Measurements from ENCODE around the gene DLG2.

Gene DLG2

GRCh38 chr11:84914511-84914910, 712.6 kb downstream of the DLG2 start:
- H3K4me3 Mint-ChIP-seq: no peak overlapping the region
- no peaks in the 10 kb centered on the region for H3K27me3 Mint-ChIP-seq
- peaks cover 5 to 6% of the 10 kb centered on the region in 2 donors for H3K9me3 Mint-ChIP-seq
- H3K27ac Mint-ChIP-seq: no peak overlapping the region
- ATAC-seq (replicated peaks) (no peak), DNase-seq (no peak)
- H3K36me3 Mint-ChIP-seq: no peaks in the 10 kb centered on the region
- H3K4me1 Mint-ChIP-seq: no peaks in the 10 kb centered on the region

- Mint-ChIP-seq H3K27me3 (no peaks in the 10 kb centered on the region), H3K4me3 (no peak overlapping the region), H3K27ac (no peak overlapping the region), H3K9me3 (peaks cover 0 to 3% of the 10 kb centered on the region in 2 donors), H3K4me1 (no peaks in the 10 kb centered on the region), H3K36me3 (no peaks in the 10 kb centered on the region)
- no peak for ATAC-seq (replicated peaks)
- no peak for DNase-seq
Observed at GRCh38 chr11:84909740-84910139, 717.4 kb downstream of the DLG2 start.

GRCh38 chr11:84906995-84907394, 720.1 kb downstream of the DLG2 start:
- DNase-seq: no peak
- Mint-ChIP-seq H3K27me3 (no peaks in the 10 kb centered on the region), H3K27ac (no peak overlapping the region), H3K4me1 (no peaks in the 10 kb centered on the region), H3K9me3 (peaks cover 0 to 3% of the 10 kb centered on the region in 2 donors), H3K36me3 (no peaks in the 10 kb centered on the region), H3K4me3 (no peak overlapping the region)
- no peak for ATAC-seq (replicated peaks)

- no peaks in the 10 kb centered on the region for H3K27me3 Mint-ChIP-seq
- H3K36me3 Mint-ChIP-seq: no peaks in the 10 kb centered on the region
- H3K4me3 Mint-ChIP-seq: no peak overlapping the region
- peaks cover 0 to 1% of the 10 kb centered on the region in 2 donors for H3K9me3 Mint-ChIP-seq
- DNase-seq (no peak), ATAC-seq (replicated peaks) (no peak)
- H3K27ac Mint-ChIP-seq: no peak overlapping the region
- H3K4me1 Mint-ChIP-seq: no peaks in the 10 kb centered on the region
Observed at GRCh38 chr11:84905411-84905810, 721.7 kb downstream of the DLG2 start.

GRCh38 chr11:84902445-84902844, 724.7 kb downstream of the DLG2 start:
- no peak overlapping the region for H3K27ac Mint-ChIP-seq
- ATAC-seq (replicated peaks) (no peak), DNase-seq (no peak)
- no peaks in the 10 kb centered on the region for H3K36me3 Mint-ChIP-seq
- H3K4me3 Mint-ChIP-seq: no peak overlapping the region
- no peaks in the 10 kb centered on the region for H3K27me3 Mint-ChIP-seq
- H3K9me3 Mint-ChIP-seq: peaks cover 0 to 1% of the 10 kb centered on the region in 2 donors
- no peaks in the 10 kb centered on the region for H3K4me1 Mint-ChIP-seq

- Mint-ChIP-seq H3K4me3 (no peak overlapping the region), H3K4me1 (no peaks in the 10 kb centered on the region), H3K36me3 (no peaks in the 10 kb centered on the region), H3K9me3 (peaks cover 0 to under 1% of the 10 kb centered on the region in 2 donors), H3K27ac (no peak overlapping the region), H3K27me3 (no peaks in the 10 kb centered on the region)
- DNase-seq: no peak
- no peak for ATAC-seq (replicated peaks)
Observed at GRCh38 chr11:84901991-84902390, 725.2 kb downstream of the DLG2 start.

- H3K4me1 Mint-ChIP-seq: no peaks in the 10 kb centered on the region
- H3K27ac Mint-ChIP-seq: no peak overlapping the region
Observed at GRCh38 chr11:84899740-84900139, 727.4 kb downstream of the DLG2 start.

GRCh38 chr11:84899134-84899533, 728.0 kb downstream of the DLG2 start:
- H3K4me3 Mint-ChIP-seq: no peak overlapping the region
- no peaks in the 10 kb centered on the region for H3K27me3 Mint-ChIP-seq
- ATAC-seq (replicated peaks): no peak
- DNase-seq: no peak
- no peaks in the 10 kb centered on the region for H3K36me3 Mint-ChIP-seq
- H3K27ac Mint-ChIP-seq: no peak overlapping the region
- H3K9me3 Mint-ChIP-seq: no peaks in the 10 kb centered on the region
- no peaks in the 10 kb centered on the region for H3K4me1 Mint-ChIP-seq

More at GRCh38 chr11:84899740-84900139, 727.4 kb downstream of the DLG2 start:
- no peaks in the 10 kb centered on the region for H3K27me3 Mint-ChIP-seq
- H3K9me3 Mint-ChIP-seq: no peaks in the 10 kb centered on the region
- ATAC-seq (replicated peaks): no peak
- no peaks in the 10 kb centered on the region for H3K36me3 Mint-ChIP-seq
- DNase-seq: no peak
- H3K4me3 Mint-ChIP-seq: no peak overlapping the region

- no peaks in the 10 kb centered on the region for H3K4me1 Mint-ChIP-seq
Observed at GRCh38 chr11:84894666-84895065, 732.5 kb downstream of the DLG2 start.

GRCh38 chr11:84890676-84891075, 736.5 kb downstream of the DLG2 start:
- Mint-ChIP-seq H3K4me3 (no peak overlapping the region), H3K27me3 (no peaks in the 10 kb centered on the region), H3K36me3 (no peaks in the 10 kb centered on the region), H3K9me3 (no peaks in the 10 kb centered on the region), H3K4me1 (no peaks in the 10 kb centered on the region), H3K27ac (no peak overlapping the region)
- ATAC-seq (replicated peaks): no peak
- DNase-seq: no peak

More at GRCh38 chr11:84894666-84895065, 732.5 kb downstream of the DLG2 start:
- no peaks in the 10 kb centered on the region for H3K9me3 Mint-ChIP-seq
- DNase-seq: no peak
- no peak overlapping the region for H3K27ac Mint-ChIP-seq
- no peak for ATAC-seq (replicated peaks)
- H3K4me3 Mint-ChIP-seq: no peak overlapping the region
- no peaks in the 10 kb centered on the region for H3K27me3 Mint-ChIP-seq
- H3K36me3 Mint-ChIP-seq: no peaks in the 10 kb centered on the region

- ATAC-seq (replicated peaks) (no peak), DNase-seq (no peak)
- Mint-ChIP-seq H3K4me1 (no peaks in the 10 kb centered on the region), H3K27me3 (no peaks in the 10 kb centered on the region), H3K9me3 (no peaks in the 10 kb centered on the region), H3K27ac (no peak overlapping the region), H3K4me3 (no peak overlapping the region), H3K36me3 (no peaks in the 10 kb centered on the region)
Observed at GRCh38 chr11:84889556-84889955, 737.6 kb downstream of the DLG2 start.

GRCh38 chr11:84887055-84887629, 740.0 kb downstream of the DLG2 start:
- H3K9me3 Mint-ChIP-seq: no peaks in the 10 kb centered on the region
- DNase-seq (no peak), ATAC-seq (replicated peaks) (no peak)
- H3K27me3 Mint-ChIP-seq: no peaks in the 10 kb centered on the region
- H3K27ac Mint-ChIP-seq: no peak overlapping the region
- H3K4me3 Mint-ChIP-seq: no peak overlapping the region
- no peaks in the 10 kb centered on the region for H3K36me3 Mint-ChIP-seq
- H3K4me1 Mint-ChIP-seq: no peaks in the 10 kb centered on the region

- no peaks in the 10 kb centered on the region for H3K4me1 Mint-ChIP-seq
- no peaks in the 10 kb centered on the region for H3K9me3 Mint-ChIP-seq
- no peaks in the 10 kb centered on the region for H3K27me3 Mint-ChIP-seq
- H3K27ac Mint-ChIP-seq: no peak overlapping the region
- no peaks in the 10 kb centered on the region for H3K36me3 Mint-ChIP-seq
- ATAC-seq (replicated peaks): no peak
- no peak overlapping the region for H3K4me3 Mint-ChIP-seq
- no peak for DNase-seq
Observed at GRCh38 chr11:84886344-84886743, 740.8 kb downstream of the DLG2 start.

- ATAC-seq (replicated peaks): no peak
- H3K4me1 Mint-ChIP-seq: no peaks in the 10 kb centered on the region
- H3K4me3 Mint-ChIP-seq: no peak overlapping the region
- H3K27me3 Mint-ChIP-seq: no peaks in the 10 kb centered on the region
- no peaks in the 10 kb centered on the region for H3K36me3 Mint-ChIP-seq
- H3K27ac Mint-ChIP-seq: no peak overlapping the region
- no peaks in the 10 kb centered on the region for H3K9me3 Mint-ChIP-seq
- DNase-seq: no peak
Observed at GRCh38 chr11:84884836-84885235, 742.3 kb downstream of the DLG2 start.

- no peak for ATAC-seq (replicated peaks)
- H3K4me3 Mint-ChIP-seq: no peak overlapping the region
- H3K36me3 Mint-ChIP-seq: no peaks in the 10 kb centered on the region
- no peaks in the 10 kb centered on the region for H3K9me3 Mint-ChIP-seq
- no peak for DNase-seq
- no peaks in the 10 kb centered on the region for H3K27me3 Mint-ChIP-seq
- H3K4me1 Mint-ChIP-seq: no peaks in the 10 kb centered on the region
- no peak overlapping the region for H3K27ac Mint-ChIP-seq
Observed at GRCh38 chr11:84882056-84882455, 745.1 kb downstream of the DLG2 start.

GRCh38 chr11:84871116-84871515, 756.0 kb downstream of the DLG2 start:
- Mint-ChIP-seq H3K27me3 (no peaks in the 10 kb centered on the region), H3K4me3 (no peak overlapping the region), H3K4me1 (no peaks in the 10 kb centered on the region), H3K9me3 (no peaks in the 10 kb centered on the region), H3K36me3 (no peaks in the 10 kb centered on the region), H3K27ac (no peak overlapping the region)
- DNase-seq (no peak), ATAC-seq (replicated peaks) (no peak)

Measured in stimulated activated naive B cell treated with anti-CD40 and anti-IgM and Interleukin-4, amounts not matched to agents 10 μg/mL and 1 μg/mL and 100 μg/mL, for 72 hours (primary cell).